Neural progenitor cell (in vitro differentiated cells): Measurements from ENCODE around the gene RUNX3. TPM values are rescaled to one million over a fixed set of nuclear protein-coding genes. Genes with fewer than 3 reads are reported as not detected.

Experiments
- DNase-seq: peaks from one replicate; pipeline ENCODE4 v3.0.0-alpha.2; 2016; ENCODE audit warnings: low spot score
- H2AFZ ChIP-seq: fragments of 200-600 bp; sonication (generic); replicated peaks from 2 replicates; pipeline ENCODE4 v1.6.1; 2016; ENCODE audit warnings: antibody characterized with exemption
- H3F3A ChIP-seq: fragments of 200-600 bp; sonication (generic); 2 replicates; pipeline ENCODE4 v1.6.1; 2016; ENCODE audit warnings: antibody characterized with exemption, low read depth
- H3K27ac ChIP-seq: fragments of 200-600 bp; sonication (generic); 2 replicates; pipeline ENCODE4 v1.5.1; 2016; ENCODE audit warnings: mild to moderate bottlenecking
- H3K27me3 ChIP-seq: fragments of 200-600 bp; sonication (generic); 2 replicates; pipeline ENCODE4 v1.6.1; 2016; ENCODE audit warnings: mild to moderate bottlenecking, moderate library complexity
- H3K36me3 ChIP-seq: fragments of 200-600 bp; sonication (generic); 2 replicates; pipeline ENCODE4 v1.5.1; 2016
- H3K4me1 ChIP-seq: fragments of 200-600 bp; sonication (generic); 2 replicates; pipeline ENCODE4 v1.6.1; 2016; ENCODE audit warnings: mixed run types
- H3K4me2 ChIP-seq: fragments of 200-600 bp; sonication (generic); 2 replicates; pipeline ENCODE4 v1.6.1; 2016
- H3K4me3 ChIP-seq: fragments of 200-600 bp; sonication (generic); 2 replicates; pipeline ENCODE4 v1.5.1; 2016
- H3K79me2 ChIP-seq: fragments of 200-600 bp; sonication (generic); 2 replicates; pipeline ENCODE4 v1.6.1; 2016; ENCODE audit warnings: low read depth
- H3K9ac ChIP-seq: fragments of 200-600 bp; sonication (generic); 2 replicates; pipeline ENCODE4 v1.6.1; 2016
- H3K9me3 ChIP-seq: fragments of 200-600 bp; sonication (generic); 2 replicates; pipeline ENCODE4 v1.5.1; 2016; ENCODE audit warnings: low read depth
- H4K20me1 ChIP-seq: fragments of 200-600 bp; sonication (generic); 2 replicates; pipeline ENCODE4 v1.6.1; 2016; ENCODE audit warnings: low read depth
- H3K27ac Mint-ChIP-seq: 3 replicates; pipeline ENCODE4 v1.8.0; 2021; ENCODE audit warnings: mixed read lengths
- H3K27me3 Mint-ChIP-seq: 2 replicates; pipeline ENCODE4 v1.8.0; 2022; ENCODE audit warnings: low read depth, mild to moderate bottlenecking, inconsistent platforms, moderate library complexity, mixed read lengths; ENCODE audit not compliant: insufficient read depth
- H3K36me3 Mint-ChIP-seq: 3 replicates; pipeline ENCODE4 v1.8.0; 2021; ENCODE audit warnings: mixed read lengths
- H3K4me1 Mint-ChIP-seq: 3 replicates; pipeline ENCODE4 v1.8.0; 2021; ENCODE audit warnings: mixed read lengths
- H3K4me3 Mint-ChIP-seq: 3 replicates; pipeline ENCODE4 v1.8.0; 2021; ENCODE audit warnings: mild to moderate bottlenecking, moderate library complexity, mixed read lengths
- H3K9me3 Mint-ChIP-seq: 3 replicates; pipeline ENCODE4 v1.8.0; 2020; ENCODE audit warnings: mixed read lengths
- EZH2 ChIP-seq: fragments of 200-600 bp; sonication (generic); IDR thresholded peaks from 2 replicates; pipeline ENCODE4 v1.6.1; 2017; ENCODE audit warnings: antibody characterized with exemption, mild to moderate bottlenecking, moderate library complexity
- EZH2phosphoT487 ChIP-seq: fragments of 200-600 bp; sonication (generic); IDR thresholded peaks from 2 replicates; pipeline ENCODE4 v1.6.1; 2017; ENCODE audit warnings: antibody characterized with exemption
- total RNA-seq: library from RNA; depleted of rRNA; stranded (reverse); fragments of >200 nt; gene quantifications from 2 replicates; pipeline ENCODE4 v1.2.3, GENCODE V29; 2015; ENCODE audit warnings: low replicate concordance
- TF ChIP-seq, protein P1 (sequence below): fragments of 200-600 bp; sonication (generic); IDR thresholded peaks from 2 replicates; pipeline ENCODE4 v1.5.1; 2017; ENCODE audit warnings: antibody characterized with exemption, mild to moderate bottlenecking

Gene RUNX3
- total RNA-seq, 1 donor from 2014 or later, result not detected

DNA sequence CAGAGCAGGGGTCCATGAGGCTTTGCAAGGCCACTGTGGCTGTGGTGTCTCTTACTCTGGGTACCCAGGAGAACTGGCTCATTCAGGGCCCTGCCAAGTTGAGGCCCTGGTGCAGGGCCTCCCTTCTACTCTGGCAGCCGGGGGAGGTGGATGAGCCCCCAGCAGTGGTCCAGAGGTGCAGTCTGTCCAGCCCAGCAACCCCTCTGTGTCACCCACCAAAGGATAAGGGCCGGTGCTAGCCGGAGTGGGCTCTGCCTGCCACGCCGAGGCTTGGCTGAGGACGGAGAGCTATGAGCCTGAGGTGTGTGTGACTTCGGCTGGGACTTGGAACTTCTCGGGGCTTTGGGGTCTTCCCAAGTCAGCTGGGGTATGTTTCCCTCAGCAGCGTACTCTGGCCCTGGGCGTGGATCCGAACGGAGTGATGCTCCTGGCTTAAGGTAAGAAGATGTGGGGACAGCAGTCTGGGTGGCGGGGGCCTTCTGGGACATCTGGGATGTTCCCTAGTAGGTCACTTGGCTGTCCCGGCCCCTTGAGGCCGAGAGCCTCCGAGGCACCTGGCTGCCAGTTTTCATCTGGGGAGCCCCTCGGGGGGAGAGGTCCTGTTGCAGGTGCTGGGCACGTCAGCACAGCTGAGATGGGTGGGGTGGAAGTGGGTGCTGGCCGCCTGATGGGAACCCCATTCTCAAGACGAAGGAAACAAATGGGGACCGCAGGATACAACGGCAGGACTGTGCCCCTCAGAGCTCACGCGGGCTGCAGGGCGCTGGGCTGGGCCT is 25.9 kb downstream of the RUNX3 start:
- H3K79me2 ChIP-seq, result no peaks in the 10 kb centered on the region
- peaks cover 7% of the 10 kb centered on the region for H3K9me3 Mint-ChIP-seq
- no peak overlapping the region for H3K4me3 ChIP-seq
- peaks cover 5% of the 10 kb centered on the region for H3K36me3 Mint-ChIP-seq
- peaks cover 7% of the 10 kb centered on the region for H3K4me1 Mint-ChIP-seq
- H3K27ac ChIP-seq, result no peak overlapping the region
- no peaks in the 10 kb centered on the region for H3K36me3 ChIP-seq
- H3K27me3 ChIP-seq, result no peaks in the 10 kb centered on the region
- no peaks in the 10 kb centered on the region for H4K20me1 ChIP-seq
- H3K9ac ChIP-seq, result no peak overlapping the region
- no peak overlapping the region for H2AFZ ChIP-seq
- H3K4me1 ChIP-seq, result no peaks in the 10 kb centered on the region
- peak overlapping the region; percentile 60 for H3K27ac Mint-ChIP-seq
- H3K9me3 ChIP-seq, result no peaks in the 10 kb centered on the region
- TF ChIP-seq, protein P1, sequence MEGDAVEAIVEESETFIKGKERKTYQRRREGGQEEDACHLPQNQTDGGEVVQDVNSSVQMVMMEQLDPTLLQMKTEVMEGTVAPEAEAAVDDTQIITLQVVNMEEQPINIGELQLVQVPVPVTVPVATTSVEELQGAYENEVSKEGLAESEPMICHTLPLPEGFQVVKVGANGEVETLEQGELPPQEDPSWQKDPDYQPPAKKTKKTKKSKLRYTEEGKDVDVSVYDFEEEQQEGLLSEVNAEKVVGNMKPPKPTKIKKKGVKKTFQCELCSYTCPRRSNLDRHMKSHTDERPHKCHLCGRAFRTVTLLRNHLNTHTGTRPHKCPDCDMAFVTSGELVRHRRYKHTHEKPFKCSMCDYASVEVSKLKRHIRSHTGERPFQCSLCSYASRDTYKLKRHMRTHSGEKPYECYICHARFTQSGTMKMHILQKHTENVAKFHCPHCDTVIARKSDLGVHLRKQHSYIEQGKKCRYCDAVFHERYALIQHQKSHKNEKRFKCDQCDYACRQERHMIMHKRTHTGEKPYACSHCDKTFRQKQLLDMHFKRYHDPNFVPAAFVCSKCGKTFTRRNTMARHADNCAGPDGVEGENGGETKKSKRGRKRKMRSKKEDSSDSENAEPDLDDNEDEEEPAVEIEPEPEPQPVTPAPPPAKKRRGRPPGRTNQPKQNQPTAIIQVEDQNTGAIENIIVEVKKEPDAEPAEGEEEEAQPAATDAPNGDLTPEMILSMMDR, result no peak
- no peak for TF ChIP-seq EZH2
- TF ChIP-seq EZH2phosphoT487, result no peak
- no peak for DNase-seq
- no peaks in the 10 kb centered on the region for H3F3A ChIP-seq
- no peak overlapping the region for H3K4me2 ChIP-seq
- H3K27me3 Mint-ChIP-seq, result peaks cover 6% of the 10 kb centered on the region
- no peak overlapping the region for H3K4me3 Mint-ChIP-seq

- no peaks in the 10 kb centered on the region for H3K36me3 ChIP-seq
- DNase-seq, result no peak
Observed at GRCh38 chr1:24903560-24903954, 26.5 kb downstream of the RUNX3 start.

GRCh38 chr1:24903011-24903461 is 27.0 kb downstream of the RUNX3 start:
- TF ChIP-seq EZH2, result no peak
- Histone ChIP-seq H3K9me3 (no peaks in the 10 kb centered on the region), H3K27ac (no peak overlapping the region), H3K9ac (no peak overlapping the region), H3F3A (no peaks in the 10 kb centered on the region), H3K4me2 (no peak overlapping the region), H3K36me3 (no peaks in the 10 kb centered on the region), H3K4me3 (no peak overlapping the region), H3K27me3 (no peaks in the 10 kb centered on the region), H2AFZ (peak overlapping the region; percentile 50), H3K4me1 (no peaks in the 10 kb centered on the region), H3K79me2 (no peaks in the 10 kb centered on the region), H4K20me1 (no peaks in the 10 kb centered on the region)
- Mint-ChIP-seq H3K27me3 (peaks cover 9% of the 10 kb centered on the region), H3K27ac (no peak overlapping the region), H3K9me3 (peaks cover 4% of the 10 kb centered on the region), H3K4me3 (no peak overlapping the region), H3K4me1 (peaks cover 5% of the 10 kb centered on the region), H3K36me3 (peaks cover 3% of the 10 kb centered on the region)
- DNase-seq, result no peak

More at GRCh38 chr1:24903560-24903954, 26.5 kb downstream of the RUNX3 start:
- no peaks in the 10 kb centered on the region for H4K20me1 ChIP-seq
- Mint-ChIP-seq H3K36me3 (peaks cover 5% of the 10 kb centered on the region), H3K27me3 (peaks cover 7% of the 10 kb centered on the region), H3K27ac (no peak overlapping the region), H3K4me3 (no peak overlapping the region), H3K4me1 (peaks cover 7% of the 10 kb centered on the region), H3K9me3 (peaks cover 6% of the 10 kb centered on the region)
- TF ChIP-seq EZH2 (no peak), EZH2phosphoT487 (no peak)
- TF ChIP-seq, protein P1, result no peak
- H3F3A ChIP-seq, result no peaks in the 10 kb centered on the region
- no peaks in the 10 kb centered on the region for H3K9me3 ChIP-seq
- H3K4me1 ChIP-seq, result no peaks in the 10 kb centered on the region
- no peak overlapping the region for H3K27ac ChIP-seq
- no peaks in the 10 kb centered on the region for H3K79me2 ChIP-seq
- no peak overlapping the region for H2AFZ ChIP-seq
- no peaks in the 10 kb centered on the region for H3K27me3 ChIP-seq
- H3K9ac ChIP-seq, result no peak overlapping the region
- no peak overlapping the region for H3K4me2 ChIP-seq
- no peak overlapping the region for H3K4me3 ChIP-seq

- no peak overlapping the region for H3K9ac ChIP-seq
- Mint-ChIP-seq H3K27ac (no peak overlapping the region), H3K4me1 (peaks cover 3% of the 10 kb centered on the region), H3K36me3 (no peaks in the 10 kb centered on the region), H3K9me3 (no peaks in the 10 kb centered on the region), H3K4me3 (no peak overlapping the region), H3K27me3 (peaks cover 6% of the 10 kb centered on the region)
- no peaks in the 10 kb centered on the region for H3K4me1 ChIP-seq
- no peak overlapping the region for H3K27ac ChIP-seq
- no peaks in the 10 kb centered on the region for H3K79me2 ChIP-seq
- no peak for DNase-seq
- peak overlapping the region; percentile 50 for H2AFZ ChIP-seq
- no peaks in the 10 kb centered on the region for H4K20me1 ChIP-seq
- no peak overlapping the region for H3K4me2 ChIP-seq
- no peaks in the 10 kb centered on the region for H3K9me3 ChIP-seq
- H3F3A ChIP-seq, result no peaks in the 10 kb centered on the region
- TF ChIP-seq, protein P1, result no peak
- no peak for TF ChIP-seq EZH2phosphoT487
- TF ChIP-seq EZH2, result no peak
- no peaks in the 10 kb centered on the region for H3K27me3 ChIP-seq
- H3K4me3 ChIP-seq, result no peak overlapping the region
- no peaks in the 10 kb centered on the region for H3K36me3 ChIP-seq
Observed at GRCh38 chr1:24902471-24902891, 27.6 kb downstream of the RUNX3 start.
